GM19239 (cell line): ENCODE results near the gene ABCC1.
"Not testable (repeated sequence)": the region's sequence is repeated elsewhere in the genome, so short reads cannot be mapped to it uniquely, and the experiment has no call there.

ENCODE experiments used
- DNase-seq: peaks from one replicate; pipeline ENCODE4 v3.0.0; 2011; ENCODE audit warnings: low spot score; ENCODE audit not compliant: insufficient read length
- FAIRE-seq: peaks from 2 replicates; lab custom pipeline; 2011; peaks lifted over from hg19 to GRCh38; lab: Jason Lieb, UNC

The ABCC1 gene

DNA sequence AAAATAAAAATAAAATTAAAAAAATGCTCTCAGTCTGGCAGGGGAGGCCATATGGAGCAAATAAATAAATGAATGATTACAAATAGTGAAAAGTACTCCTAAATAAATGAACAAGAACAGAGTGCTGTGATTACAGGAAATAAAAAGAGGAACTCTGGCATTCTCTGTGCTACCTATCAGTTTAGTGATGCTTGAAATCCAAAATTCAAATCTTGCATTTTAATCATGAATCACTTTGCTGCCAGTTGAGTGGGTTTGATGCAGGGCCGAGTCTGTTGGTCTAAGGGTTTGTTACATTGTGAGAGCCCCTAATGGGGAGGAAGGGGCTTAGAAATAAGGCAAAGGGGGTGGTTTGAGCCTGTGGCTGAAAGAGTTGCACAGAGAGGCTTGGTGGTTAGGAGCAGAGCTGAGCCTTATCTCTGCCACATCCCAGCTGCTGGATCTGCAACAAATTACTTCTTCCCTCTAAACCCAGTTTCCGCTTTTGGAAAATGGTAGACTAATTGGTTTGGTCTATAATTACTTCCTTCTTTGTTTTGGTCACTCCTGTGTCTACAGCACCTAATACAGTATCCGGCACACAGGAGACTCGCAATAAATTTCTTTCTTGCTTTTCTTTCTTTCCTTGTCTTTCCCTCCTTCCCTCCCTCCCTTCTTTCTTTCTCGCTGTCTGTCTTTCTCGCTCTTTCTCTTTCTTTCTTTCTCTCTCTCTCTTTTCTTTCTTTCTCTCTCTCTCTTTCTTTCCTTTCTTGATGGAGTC lies 6.3 kb upstream of the ABCC1 start:
- DNase-seq = no peak
- no peak for FAIRE-seq

DNA sequence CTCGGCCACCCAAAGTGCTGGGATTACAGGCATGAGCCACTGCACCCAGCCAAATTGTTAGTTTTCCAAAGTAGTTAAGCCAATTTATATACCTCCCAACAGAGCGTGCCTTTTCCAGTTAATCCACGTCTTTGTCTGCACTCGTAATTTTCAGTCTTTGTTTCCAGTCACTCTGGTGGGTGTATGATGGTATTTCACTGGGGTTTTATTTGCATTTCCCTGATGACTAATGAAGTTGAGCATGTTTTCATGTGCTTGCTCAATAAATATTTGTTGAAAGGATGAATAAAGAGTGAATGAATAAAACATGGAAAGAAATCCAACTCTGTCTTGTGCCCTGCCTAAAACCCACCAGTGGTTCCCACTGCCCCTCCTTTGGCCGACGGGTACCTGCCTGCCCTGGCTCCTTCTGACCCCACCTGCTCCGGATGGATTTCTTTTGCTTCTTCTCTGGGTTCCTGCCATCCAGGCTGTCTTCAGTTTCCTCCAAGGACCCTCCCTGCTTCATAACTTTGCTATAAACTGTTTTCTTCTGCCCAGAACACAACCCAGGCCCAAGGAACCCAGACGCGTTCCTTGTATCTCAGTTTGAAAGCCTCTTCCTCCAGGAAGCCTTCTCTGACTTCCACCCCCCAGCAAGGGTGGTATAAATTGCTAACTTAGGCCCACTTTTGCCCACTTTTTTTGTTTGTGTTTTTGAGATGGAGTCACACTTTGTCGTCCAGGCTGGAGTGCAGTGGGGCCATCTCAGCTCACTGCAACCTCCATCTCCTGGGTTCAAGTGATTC lies 3.0 kb upstream of the ABCC1 start:
- no peak for DNase-seq
- no peak for FAIRE-seq

DNA sequence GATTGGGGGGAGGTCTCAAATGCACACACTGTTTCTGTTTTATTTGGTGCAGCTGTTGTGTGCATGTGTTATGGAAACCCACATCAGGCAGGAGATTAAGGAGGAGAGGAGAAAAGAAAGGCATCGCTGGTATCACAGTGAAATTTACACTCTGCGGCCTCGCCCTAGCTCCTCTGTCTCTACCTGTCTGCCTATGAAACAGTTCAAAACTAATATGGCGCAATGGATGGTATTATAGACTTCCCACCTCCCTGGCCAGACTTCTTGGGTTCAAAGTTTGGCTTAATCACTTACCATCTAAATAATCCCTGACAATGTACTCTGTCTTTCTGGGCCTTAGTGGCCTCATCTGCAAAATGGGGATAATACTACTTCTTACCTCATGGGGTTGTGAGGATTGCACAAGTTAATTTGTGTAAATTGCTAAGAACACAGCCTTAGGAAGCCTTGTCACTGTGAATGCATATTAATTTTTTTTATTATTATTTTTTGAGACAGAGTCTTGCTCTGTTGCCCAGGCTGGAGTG lies 1.4 kb upstream of the ABCC1 start:
- DNase-seq (no peak), FAIRE-seq (no peak)

DNA sequence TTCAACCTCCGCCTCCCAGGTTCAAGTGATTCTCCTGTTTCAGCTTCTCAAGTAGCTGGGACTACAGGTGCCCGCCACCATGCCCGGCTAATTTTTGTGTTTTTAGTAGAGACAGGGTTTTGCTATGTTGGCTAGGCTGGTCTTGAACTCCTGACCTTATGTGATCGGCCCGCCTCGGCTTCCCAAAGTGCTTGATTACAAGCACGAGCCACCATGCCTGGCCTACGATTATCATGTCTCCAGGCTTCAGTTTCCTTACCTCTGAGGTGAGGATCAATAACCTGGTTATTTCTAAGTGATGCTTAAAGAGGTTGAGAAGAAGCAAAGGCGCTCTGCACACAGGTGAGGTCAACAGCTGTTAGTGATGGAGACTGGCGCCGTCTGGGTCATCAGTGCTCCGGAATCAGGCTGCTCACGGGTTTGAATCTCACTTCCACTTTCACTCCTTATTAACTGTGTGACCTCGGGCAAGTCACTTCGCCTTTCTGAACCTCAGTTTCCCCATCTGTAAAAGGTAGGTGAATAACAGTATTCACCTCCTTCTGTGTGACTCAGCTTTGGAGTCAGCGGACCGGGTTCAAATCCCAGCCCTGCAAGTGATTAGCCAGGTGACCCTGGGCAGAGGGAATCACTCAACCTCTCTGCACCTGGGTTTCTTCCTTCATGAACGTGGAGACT lies 745 bp upstream of the ABCC1 start:
- FAIRE-seq (peak; percentile 53), DNase-seq (peak; percentile 59)

DNA sequence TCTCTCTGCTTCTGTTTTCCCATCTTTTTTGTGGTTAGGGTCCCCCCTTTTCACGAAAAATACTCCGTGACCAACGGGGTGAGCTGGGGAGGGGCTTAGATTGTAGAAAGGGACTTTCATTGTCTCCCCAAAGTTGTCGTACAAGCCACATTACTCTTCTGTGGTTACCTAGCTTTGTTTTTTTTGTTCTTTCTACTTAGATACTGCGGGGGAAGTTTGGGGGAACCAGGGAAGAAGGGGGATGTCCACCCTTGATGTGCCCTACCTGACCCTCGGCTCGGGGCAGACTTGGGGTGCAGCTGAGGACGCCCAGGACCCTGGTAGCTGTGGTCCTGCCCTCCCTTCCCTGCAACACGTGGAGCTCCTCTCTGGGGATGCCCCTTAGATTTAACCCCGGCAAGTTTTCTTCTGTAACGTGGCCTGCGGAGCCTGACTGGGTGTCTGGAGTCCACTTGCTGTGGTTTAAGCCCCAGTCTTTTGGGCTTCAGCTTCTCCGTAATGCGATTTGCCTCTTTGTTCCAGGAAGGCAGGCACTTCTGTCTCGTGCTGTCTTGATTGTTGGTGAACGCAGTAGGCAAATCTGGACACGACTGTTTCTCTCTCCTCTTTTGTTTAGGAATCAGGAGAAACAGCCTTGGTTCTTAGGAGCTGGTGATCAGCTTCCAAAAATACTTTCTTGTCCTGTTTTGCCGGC lies 892 bp downstream of the ABCC1 start:
- DNase-seq (peak; percentile 55), FAIRE-seq (peak; percentile 65)

DNA sequence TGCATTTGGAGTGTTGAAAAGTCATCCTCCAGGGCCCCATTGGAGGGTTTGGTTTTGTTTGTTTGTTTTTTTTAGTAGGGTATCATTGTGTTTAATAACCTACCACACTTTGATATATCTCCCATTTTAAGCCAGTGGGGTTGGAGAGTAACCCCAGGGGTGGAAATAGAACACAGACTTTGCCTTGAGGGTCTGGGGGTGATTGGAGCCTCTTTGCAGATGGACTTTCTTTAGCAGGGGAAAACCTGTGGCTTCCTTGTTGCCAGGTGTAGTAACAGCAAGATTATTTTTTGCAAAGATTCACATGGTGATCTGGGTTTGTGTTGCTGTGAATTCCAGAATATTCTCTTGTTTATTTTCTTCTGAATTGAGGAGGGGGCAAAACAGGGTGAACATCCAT lies 1.5 kb downstream of the ABCC1 start:
- no peak for FAIRE-seq
- no peak for DNase-seq

DNA sequence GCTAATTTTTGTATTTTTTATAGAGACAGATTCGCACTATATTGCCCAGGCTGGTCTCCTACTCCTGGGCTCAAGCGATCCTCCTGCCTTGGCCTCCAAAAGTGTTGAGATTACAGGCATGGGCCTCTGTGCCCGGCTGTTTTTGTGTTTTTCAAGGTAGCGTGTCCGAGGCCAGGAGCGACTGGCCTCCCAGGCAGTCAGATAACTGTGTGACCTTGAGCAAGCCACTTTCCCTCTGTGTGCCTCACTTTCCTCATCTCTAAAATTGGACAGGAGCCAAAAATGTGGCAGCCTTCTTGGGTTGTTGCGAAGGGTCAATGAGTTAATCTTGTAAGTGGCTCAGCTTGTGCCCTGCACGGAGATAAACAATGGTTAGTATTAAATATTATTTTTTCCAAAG lies 2.4 kb downstream of the ABCC1 start:
- FAIRE-seq = no peak

DNA sequence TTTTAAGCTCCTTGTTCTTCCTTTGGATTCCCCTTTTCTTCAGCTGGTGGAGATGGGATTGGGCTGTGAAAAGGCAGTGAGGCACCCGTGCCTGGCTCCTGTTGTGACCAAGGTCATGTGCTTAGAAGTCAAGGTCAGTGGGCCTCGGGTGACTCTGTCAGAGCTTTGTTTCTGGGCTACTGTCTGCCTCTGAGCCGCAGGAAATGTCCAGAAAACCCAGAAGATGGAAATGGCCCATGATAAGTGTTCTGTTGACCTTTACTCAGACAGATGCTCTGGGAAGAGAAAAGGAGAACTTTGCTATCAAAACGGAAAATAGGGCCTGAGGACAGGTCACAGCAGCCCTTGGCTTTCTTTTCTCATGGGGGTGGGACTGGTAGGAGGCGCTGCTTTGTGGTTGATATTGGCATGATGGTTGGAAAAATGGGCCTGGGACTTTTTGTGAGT lies 2.9 kb downstream of the ABCC1 start:
- no peak for DNase-seq
- FAIRE-seq = no peak

More for the DNA sequence above, 2.4 kb downstream of the ABCC1 start:
- no peak for DNase-seq

DNA sequence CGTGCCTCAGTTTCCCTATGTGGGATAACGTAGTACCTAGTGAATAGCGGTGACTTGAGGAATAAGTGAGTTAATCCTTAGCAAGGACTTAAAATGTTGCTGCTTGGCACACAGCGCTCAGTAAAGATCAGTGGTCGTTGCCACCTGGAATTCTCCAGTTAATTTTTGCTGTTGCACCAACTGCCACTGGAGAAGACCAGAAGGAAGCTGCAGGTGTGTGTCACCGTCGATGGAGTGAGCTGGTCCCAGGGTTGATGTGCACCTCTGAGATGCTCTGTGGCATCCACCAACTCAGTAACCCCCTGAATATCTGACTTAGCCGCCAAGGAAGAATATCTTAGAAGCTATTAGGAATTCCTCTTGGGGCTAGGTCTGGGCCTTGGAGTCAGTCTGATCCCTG lies 4.1 kb downstream of the ABCC1 start:
- no peak for FAIRE-seq
- DNase-seq = no peak

DNA sequence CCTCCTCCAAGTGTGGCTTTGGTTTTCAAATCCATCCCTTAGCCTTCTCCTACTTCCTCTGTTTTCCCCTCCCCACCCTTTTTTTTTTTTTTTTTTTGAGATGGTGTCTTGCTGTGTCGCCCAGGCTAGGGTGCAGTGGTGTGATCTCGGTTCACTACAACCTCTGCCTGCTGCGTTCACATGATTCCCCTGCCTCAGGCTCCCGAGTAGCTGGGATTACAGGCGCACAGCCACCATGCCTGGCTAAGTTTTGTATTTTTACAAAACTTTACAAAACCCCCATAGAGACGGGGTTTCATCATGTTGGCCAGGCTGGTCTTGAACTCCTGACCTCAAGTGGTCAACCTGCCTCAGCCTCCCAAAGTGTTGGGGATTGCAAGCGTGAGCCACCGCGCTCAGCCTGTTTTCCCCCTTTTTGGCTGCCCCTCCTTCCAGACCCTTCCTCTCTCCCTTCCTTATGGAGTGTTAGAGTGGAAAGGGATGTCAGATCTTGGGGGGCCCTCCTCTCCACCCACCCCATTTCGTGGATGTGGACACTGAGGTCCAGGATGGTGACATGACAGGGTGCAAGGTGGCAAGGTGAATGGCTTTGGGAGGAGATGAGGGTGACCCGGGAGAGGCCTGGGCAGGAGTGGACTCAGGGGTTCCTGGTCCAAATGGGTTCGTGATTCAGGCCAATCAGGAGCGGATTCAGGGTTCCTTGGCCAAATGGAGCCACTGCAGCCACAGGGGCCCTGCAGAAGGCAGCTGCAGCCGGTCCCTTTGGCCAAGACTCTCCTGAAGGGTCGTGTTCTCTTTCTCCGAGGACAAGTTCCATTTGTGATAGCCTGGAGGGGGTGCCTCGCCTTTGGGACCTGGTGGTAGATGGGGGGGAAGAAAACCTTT lies 4.8 kb downstream of the ABCC1 start:
- no peak for FAIRE-seq
- no peak for DNase-seq

DNA sequence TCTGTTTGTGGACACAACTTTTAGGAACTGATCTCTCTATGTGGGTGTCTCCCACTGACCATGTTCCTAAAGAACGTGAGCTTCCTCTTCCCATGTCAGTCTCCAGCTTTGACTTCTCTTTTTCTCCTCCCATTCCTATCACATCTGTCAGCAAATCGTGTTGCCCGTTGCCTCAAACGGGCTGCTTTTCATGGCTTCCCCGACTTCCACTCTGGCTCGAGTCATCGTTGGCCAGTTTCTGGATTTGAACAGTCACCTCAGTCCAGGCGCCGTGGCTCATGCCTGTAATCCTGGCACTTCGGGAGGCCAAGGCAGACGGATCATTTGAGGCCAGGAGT lies 5.4 kb downstream of the ABCC1 start:
- DNase-seq (no peak), FAIRE-seq (no peak)

DNA sequence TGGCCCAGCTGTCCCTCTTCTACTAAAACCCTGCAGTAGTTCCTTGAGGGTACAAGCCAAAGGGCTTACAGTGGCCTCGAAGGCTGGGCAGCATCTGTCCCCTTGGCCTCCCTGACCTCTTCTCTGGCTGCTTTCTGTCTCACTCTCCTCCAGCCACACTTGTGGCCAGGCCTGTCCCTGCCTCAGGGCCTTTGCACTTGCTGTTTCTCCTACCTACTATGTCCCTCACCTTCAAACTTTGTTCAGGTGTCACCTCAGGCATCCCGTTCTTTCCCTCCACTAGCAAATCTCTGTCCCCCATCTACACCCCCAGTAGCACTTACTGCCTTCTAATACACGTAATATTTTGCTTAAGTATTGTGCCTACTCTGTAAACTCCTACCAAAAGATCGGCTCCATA lies 6.0 kb downstream of the ABCC1 start:
- FAIRE-seq = no peak
- DNase-seq = no peak

DNA sequence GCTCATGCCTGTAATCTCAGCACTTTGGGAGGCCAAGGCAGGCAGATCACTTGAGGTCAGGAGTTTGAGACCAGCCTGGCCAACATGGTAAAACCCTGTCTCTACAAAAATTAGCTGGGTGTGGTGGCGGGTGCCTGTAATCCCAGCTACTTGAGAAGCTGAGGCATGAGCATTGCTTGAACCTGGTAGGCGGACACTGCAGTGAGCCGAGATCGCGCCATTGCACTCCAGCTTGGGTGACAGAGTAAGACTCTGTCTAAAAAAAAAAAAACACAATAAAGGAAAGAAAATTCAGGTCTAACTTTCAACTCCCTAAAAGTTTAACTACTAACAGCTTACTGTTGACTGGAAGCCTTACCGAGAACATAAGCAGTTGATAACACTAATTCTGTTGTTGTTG lies 6.7 kb downstream of the ABCC1 start:
- DNase-seq, FAIRE-seq: not testable (repeated sequence)

DNA sequence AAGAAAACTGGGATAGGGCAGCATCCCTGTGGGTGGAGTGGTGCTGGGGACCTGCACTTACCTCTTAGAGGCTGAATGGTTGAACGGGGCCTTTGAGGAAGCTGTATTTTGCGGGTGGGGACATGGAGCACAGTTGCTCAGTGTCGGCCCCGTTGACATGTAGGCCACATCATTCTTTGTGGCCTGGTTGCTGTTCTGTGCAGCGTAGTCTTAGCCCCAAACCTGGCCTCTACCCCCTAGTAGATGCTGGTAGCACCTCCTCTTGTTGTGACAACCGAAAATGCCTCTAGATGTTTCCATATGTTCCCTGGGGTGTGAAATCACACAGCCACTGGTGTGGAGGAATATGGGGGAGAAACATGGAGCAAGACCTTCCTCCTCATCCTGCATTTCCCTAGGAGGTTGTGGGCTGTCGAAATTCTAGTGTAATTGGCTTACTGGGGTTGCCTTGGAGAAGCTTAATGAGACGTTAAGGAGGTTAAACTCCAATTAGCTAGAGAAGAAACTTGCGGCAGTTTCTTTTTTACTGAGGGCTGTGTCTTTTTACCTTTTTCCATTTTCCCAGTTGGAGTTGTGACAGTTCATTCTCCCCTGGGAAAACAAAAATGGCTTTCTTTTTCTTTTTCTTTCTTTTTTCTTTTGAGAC lies 9.4 kb downstream of the ABCC1 start:
- FAIRE-seq (no peak), DNase-seq (no peak)

DNA sequence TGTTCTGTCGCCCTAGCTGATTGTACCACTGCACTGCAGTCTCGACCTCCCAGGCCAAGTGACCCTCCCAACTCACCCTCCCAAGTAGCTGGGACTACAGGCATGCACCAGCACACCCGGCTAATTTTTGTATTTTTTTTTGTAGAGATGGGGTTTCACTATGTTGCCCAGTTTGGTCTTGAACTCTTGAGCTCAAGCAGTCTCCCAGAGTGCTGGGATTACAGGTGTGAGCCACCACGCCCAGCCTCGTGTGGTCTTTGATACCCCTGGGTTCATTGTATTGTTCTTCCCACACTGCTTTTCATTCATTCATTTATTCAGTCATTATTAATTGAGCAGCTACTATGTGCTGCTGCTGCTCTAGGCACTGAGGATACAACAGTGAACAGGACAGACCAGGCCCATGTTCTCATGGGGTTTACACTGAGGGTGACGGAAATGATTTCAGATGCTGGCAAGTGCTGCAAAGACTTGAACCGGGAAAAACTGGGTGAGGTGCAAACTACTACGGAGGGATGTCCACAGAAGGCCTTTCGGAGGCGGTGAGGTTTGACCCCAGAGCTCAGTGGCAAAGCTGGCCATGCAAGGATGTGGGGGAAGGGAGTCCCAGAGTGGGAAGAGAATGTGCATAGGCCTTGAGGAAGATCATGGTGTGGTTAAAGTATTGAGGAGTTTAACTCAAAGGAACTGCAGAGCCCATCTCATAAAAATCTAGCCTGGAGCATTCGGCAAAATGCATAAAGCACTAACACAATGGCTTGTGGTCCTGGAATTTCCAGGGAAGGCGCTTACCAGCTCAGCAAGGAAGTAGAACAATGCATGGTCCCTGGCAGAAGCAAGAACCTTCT lies 10.9 kb downstream of the ABCC1 start:
- DNase-seq (no peak), FAIRE-seq (no peak)

DNA sequence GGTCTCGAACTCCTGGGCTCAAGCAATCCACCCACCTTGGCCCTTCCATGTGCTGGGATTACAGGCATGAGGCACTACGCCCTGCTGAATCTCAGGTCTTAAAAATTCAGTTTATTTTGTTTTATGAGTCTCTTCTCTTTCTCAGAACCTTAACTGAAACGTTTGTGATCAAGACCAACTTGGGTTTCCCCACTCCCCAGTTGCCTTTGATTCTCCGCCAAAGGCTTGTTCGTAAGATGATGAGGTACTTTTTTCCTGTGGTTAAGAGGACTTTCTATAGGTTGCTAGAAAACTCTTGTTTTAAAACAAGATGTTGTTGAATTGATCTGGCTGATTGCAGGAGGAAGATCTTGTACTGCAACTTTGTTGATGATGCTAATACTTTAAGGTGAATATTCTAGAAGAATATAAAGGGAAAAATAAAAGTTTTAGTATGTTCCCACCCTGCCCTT lies 11.7 kb downstream of the ABCC1 start:
- peak; percentile 81 for FAIRE-seq
- no peak for DNase-seq

DNA sequence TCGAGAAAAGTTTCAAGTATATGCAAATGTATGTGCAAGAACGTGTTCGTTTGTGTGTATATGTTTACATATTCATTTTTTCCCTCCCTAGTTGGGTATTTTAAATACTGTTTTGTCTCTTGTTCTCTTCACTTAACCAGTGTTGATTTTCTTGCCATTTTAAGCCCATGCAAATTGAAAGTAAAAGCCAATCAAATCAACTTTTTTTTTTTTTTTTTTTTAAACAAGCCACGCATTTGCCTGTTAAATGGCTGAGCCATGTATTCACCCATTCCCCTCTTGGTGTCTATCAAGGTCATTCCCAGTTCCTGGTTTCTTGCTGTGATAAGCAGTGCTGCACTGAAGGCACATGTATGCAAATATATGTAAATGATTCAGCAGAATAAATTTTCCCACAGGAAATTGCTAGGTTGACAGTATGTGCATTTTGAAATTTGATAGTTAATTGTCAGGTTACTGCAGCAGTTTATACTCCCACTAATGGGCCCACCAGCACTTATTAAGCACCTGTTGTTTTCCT lies 12.2 kb downstream of the ABCC1 start:
- FAIRE-seq = no peak
- no peak for DNase-seq
